ENCODE results near the gene UBE3A.

DNA sequence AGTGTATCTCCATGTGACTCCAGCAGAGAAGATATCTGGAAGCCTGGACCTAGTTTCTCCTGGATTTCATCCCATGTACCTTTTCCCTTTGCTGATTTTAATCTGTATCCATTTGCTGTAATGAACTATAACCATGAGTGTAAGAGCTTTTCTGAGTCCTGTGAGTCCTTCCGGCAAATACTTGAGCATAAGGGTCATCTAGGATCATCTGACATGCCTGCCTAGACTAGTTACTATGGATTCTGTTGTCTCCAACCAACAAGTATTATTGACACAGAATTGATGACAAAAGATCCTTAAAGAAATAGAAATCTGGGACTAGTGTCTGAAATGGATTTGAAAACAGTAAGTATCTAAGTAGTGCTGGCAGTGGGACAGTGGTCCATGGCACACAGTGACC lies 11.3 kb upstream of the UBE3A start:
- TF ChIP-seq, protein P1, sequence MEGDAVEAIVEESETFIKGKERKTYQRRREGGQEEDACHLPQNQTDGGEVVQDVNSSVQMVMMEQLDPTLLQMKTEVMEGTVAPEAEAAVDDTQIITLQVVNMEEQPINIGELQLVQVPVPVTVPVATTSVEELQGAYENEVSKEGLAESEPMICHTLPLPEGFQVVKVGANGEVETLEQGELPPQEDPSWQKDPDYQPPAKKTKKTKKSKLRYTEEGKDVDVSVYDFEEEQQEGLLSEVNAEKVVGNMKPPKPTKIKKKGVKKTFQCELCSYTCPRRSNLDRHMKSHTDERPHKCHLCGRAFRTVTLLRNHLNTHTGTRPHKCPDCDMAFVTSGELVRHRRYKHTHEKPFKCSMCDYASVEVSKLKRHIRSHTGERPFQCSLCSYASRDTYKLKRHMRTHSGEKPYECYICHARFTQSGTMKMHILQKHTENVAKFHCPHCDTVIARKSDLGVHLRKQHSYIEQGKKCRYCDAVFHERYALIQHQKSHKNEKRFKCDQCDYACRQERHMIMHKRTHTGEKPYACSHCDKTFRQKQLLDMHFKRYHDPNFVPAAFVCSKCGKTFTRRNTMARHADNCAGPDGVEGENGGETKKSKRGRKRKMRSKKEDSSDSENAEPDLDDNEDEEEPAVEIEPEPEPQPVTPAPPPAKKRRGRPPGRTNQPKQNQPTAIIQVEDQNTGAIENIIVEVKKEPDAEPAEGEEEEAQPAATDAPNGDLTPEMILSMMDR (IDR thresholded peaks at IDR 0.05 in 2 of 3, conservative IDR thresholded peaks at IDR 0.05 in 1 of 3; ENCODE audit: control insufficient read depth in 2 of 3, extremely low read depth in 1 of 3, insufficient read depth in 1 of 3, low read depth in 3 of 3, low read length in 3 of 3), result no peak
- TF ChIP-seq FOS (IDR thresholded peaks at IDR 0.05; ENCODE audit: borderline replicate concordance, extremely low read depth, insufficient read length), result no peak
- TF ChIP-seq POLR2AphosphoS5 (IDR thresholded peaks at IDR 0.05; ENCODE audit: low read length), result no peak
- no peak for TF ChIP-seq NFIC (IDR thresholded peaks at IDR 0.05; ENCODE audit: low read depth, low read length)
- TF ChIP-seq, protein P2, sequence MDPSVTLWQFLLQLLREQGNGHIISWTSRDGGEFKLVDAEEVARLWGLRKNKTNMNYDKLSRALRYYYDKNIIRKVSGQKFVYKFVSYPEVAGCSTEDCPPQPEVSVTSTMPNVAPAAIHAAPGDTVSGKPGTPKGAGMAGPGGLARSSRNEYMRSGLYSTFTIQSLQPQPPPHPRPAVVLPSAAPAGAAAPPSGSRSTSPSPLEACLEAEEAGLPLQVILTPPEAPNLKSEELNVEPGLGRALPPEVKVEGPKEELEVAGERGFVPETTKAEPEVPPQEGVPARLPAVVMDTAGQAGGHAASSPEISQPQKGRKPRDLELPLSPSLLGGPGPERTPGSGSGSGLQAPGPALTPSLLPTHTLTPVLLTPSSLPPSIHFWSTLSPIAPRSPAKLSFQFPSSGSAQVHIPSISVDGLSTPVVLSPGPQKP (IDR thresholded peaks at IDR 0.05; ENCODE audit: low read depth, low read length), result no peak
- no peak for TF ChIP-seq SMAD5 (IDR thresholded peaks at IDR 0.05; ENCODE audit: low read depth)
- TF ChIP-seq ZNF274 (IDR thresholded peaks at IDR 0.05; ENCODE audit: insufficient read depth, insufficient read length), result no peak
- TF ChIP-seq SREBF1 (IDR thresholded peaks at IDR 0.05; ENCODE audit: low read length), result no peak
- no peak for TF ChIP-seq POLR2A (IDR thresholded peaks at IDR 0.05; ENCODE audit: low read depth, low read length)
- TF ChIP-seq, protein P3, sequence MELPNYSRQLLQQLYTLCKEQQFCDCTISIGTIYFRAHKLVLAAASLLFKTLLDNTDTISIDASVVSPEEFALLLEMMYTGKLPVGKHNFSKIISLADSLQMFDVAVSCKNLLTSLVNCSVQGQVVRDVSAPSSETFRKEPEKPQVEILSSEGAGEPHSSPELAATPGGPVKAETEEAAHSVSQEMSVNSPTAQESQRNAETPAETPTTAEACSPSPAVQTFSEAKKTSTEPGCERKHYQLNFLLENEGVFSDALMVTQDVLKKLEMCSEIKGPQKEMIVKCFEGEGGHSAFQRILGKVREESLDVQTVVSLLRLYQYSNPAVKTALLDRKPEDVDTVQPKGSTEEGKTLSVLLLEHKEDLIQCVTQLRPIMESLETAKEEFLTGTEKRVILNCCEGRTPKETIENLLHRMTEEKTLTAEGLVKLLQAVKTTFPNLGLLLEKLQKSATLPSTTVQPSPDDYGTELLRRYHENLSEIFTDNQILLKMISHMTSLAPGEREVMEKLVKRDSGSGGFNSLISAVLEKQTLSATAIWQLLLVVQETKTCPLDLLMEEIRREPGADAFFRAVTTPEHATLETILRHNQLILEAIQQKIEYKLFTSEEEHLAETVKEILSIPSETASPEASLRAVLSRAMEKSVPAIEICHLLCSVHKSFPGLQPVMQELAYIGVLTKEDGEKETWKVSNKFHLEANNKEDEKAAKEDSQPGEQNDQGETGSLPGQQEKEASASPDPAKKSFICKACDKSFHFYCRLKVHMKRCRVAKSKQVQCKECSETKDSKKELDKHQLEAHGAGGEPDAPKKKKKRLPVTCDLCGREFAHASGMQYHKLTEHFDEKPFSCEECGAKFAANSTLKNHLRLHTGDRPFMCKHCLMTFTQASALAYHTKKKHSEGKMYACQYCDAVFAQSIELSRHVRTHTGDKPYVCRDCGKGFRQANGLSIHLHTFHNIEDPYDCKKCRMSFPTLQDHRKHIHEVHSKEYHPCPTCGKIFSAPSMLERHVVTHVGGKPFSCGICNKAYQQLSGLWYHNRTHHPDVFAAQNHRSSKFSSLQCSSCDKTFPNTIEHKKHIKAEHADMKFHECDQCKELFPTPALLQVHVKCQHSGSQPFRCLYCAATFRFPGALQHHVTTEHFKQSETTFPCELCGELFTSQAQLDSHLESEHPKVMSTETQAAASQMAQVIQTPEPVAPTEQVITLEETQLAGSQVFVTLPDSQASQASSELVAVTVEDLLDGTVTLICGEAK (IDR thresholded peaks at IDR 0.05; ENCODE audit: borderline replicate concordance), result no peak
- no peak for TF ChIP-seq KDM1A (IDR thresholded peaks at IDR 0.05; ENCODE audit: borderline replicate concordance)
- no peak for TF ChIP-seq CBX5 (IDR thresholded peaks at IDR 0.05; ENCODE audit: low read depth)
- TF ChIP-seq RELA (IDR thresholded peaks at IDR 0.05; ENCODE audit: borderline replicate concordance, partially characterized antibody), result no peak
- TF ChIP-seq, protein P4, sequence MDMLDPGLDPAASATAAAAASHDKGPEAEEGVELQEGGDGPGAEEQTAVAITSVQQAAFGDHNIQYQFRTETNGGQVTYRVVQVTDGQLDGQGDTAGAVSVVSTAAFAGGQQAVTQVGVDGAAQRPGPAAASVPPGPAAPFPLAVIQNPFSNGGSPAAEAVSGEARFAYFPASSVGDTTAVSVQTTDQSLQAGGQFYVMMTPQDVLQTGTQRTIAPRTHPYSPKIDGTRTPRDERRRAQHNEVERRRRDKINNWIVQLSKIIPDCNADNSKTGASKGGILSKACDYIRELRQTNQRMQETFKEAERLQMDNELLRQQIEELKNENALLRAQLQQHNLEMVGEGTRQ (IDR thresholded peaks at IDR 0.05; ENCODE audit: borderline replicate concordance, low read depth, low read length), result no peak

All from GM12878 (cell line).